HPDE6-E6E7 (cell line): Measurements from ENCODE around the gene EXT2.

Source experiments
- DNase-seq: peaks from one replicate; pipeline ENCODE4 v3.0.0; 2011; ENCODE audit warnings: missing footprints; ENCODE audit errors: extremely low spot score

EXT2 gene

DNA sequence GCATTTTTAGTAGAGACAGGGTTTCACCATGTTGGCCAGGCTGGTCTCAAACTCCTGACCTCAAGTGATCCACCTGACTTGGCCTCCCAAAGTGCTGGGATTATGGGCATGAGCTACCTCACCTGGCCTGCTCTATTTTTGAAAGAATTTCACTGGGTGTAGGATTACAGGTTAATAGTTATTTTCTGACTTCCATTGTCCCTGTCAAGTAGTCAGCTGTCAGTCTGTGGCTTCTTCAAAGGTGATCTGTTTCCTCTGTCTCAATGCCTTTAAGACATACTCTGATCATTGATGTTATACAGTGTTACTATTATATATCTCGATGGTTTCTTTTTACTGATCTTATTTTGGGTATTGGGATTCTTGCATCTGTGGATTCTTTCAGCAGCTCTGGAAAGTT is 10.1 kb upstream of the EXT2 start:
- no peak for DNase-seq

GRCh38 chr11:44088377-44088776 is 7.1 kb upstream of the EXT2 start:
- no peak for DNase-seq

DNA sequence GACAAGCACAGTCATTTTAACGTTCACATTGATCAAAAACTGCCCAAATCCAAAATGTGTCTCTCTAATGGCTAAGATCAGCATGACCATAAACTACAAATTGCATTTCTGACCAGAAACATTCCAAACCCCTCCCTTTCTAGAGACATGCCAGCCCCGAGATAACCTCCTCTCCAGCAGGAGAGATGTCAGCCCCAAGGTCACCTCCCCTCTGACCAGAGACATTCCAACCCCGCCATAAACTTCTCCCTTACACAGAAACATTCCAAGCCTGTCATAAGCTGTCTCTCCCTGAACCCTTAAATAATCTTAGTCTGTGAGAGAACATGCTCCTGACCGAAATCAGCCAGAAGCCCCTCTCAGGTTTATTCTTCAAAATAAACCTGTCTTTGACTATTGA is 6.6 kb upstream of the EXT2 start:
- no peak for DNase-seq

GRCh38 chr11:44090539-44090938 is 4.9 kb upstream of the EXT2 start:
- DNase-seq: no peak

GRCh38 chr11:44094260-44094868 is 1.1 kb upstream of the EXT2 start:
- peak; percentile 64 for DNase-seq

DNA sequence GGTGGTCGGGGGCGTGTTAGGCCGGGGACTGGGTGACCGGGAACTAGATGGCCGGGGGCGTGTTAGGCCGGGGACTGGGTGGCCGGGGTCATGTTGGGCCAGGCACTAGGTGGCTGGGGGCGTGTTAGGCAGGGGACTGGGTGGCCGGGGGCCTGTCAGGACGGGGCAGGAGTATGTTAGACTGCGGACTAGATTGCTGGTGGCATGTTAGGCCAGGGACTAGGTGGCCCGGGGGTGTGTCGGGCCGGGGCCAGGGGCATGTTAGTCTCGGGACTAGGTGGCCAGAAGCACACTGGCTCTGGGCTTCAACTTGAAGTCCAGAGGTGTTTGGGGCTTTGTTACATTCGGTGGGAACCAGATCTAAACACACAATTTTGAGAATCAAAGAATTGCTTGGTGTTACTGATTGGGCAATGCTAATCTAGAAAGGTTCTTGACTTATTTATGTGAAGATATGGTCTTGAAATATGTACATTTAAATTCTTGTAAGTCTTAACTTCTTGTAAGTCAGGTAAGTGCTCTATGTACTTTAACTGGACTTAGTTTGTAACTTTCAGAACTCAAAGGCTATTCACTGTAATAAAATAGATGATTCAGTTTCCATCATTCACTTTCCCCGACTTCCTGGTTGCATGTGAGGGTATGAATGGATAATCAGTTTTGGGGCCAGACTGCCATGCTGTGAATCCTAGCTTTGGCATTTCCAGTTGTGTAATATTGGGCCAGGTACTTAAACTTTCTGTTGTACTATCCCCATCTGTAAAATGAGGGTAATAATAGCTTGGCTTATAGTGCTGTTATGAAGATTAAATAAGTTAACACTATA is 1.1 kb downstream of the EXT2 start:
- DNase-seq: peak; percentile 46

- DNase-seq: peak; percentile 54
Measured at GRCh38 chr11:44097821-44098220, 2.3 kb downstream of the EXT2 start.

GRCh38 chr11:44101098-44101497 is 5.6 kb downstream of the EXT2 start:
- DNase-seq: no peak

GRCh38 chr11:44104481-44105294 is 9.2 kb downstream of the EXT2 start:
- no peak for DNase-seq

DNA sequence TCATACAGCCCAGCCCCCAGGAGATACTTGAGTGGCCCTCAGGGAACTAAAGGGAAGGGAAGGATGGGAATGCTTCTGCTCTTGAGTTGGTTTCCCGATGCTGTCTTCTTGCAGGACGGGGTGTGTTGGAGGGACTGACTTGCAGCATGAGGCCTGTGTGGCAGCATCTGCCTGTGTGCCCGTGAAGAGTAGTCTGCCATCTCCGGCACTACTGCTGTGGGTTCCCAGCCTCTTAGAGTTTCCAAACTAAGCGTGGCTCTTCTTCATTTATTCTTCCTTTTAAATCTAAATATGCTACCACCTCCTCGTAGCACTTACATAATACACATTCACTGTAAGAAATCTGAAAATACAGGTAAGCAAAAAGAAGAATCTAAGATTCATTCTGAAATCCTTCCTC is 12.8 kb downstream of the EXT2 start:
- DNase-seq: no peak

DNA sequence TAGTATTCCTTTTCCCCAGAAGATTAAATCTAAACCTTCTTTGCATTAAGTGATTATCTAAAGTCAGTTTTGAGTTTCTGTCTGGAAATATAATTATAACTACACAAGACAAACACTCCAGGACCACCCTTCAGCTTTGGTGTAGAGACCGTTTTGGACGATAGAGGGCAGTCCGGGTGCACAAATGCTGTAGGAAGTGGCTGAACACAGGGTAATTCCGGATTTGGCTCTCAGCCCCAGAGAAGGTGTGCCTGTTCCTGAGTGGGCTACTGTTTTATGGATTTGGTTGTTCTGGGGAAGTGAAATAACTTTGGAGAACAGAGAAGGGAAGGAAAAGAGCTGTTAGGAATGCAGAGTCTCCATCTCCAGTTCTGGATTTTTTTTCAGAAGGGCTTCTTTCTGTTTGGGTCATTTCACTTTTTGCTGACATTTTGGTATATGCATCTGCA is 14.8 kb downstream of the EXT2 start:
- peak; percentile 49 for DNase-seq

- DNase-seq: no peak
Measured at GRCh38 chr11:44112091-44112821, 16.8 kb downstream of the EXT2 start.

DNA sequence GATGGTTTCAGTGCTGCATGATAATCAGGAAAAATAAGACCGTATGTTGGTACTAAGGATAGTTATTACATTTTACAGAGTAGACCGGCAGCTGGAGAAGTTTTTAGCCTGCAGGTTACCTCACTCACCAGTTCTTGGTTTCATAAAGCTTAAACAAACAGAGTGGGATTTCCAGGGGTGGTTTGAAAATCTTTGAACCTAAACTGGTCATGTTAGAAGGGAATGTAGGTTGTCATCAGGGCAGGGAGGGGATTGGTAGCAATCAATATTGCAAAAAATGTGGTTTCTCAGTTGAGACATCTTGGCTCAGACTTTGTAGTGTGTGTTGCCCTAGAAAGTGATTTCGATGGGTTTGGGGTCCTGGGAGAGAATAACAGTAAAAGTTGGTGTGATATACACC is 17.5 kb downstream of the EXT2 start:
- no peak for DNase-seq

DNA sequence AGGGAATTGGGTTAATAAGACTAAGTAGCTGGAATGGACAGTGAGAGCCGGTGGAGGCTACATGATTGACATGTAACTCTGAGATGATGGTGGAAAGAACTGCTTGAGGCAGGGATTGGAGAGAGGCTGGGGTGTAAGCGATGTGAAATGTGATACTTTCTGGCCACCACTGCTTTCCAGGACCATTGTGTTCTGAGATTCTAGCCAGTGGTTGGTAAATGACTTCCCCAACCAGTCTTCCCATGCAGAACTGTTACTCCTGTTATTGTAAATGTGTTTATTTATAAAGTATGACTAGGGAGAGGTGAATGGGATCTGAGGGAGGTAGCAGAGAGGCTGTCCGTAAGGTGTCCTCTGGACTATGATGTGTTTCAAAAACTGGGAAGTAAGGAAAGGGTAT is 18.1 kb downstream of the EXT2 start:
- no peak for DNase-seq

DNA sequence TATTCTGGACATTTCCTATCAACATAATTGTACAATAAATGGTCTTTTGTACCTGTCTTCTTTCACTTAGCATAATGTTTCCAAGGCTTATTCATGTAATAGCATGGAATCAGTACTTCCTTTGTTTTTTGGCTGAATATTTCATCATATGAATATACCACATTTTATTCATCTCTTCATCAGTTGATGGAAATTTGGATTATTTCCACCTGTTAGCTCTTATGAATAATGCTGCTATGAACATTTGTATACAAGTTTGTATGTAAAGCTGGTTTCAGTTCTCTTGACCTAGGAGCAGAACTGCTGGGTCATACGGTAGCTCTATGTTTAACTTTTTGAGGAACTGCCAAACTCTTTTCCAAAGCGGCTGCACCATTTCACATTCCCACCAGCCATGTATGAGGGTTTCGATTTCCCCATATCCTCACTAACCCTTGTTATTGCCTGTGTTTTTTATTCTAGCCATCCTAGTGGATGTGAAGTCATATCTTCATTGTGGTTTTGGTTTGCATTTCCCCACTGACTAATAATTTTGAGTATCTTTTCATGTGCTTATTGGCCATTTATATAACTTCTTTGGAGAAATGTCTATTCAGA is 20.9 kb downstream of the EXT2 start:
- DNase-seq: no peak

DNA sequence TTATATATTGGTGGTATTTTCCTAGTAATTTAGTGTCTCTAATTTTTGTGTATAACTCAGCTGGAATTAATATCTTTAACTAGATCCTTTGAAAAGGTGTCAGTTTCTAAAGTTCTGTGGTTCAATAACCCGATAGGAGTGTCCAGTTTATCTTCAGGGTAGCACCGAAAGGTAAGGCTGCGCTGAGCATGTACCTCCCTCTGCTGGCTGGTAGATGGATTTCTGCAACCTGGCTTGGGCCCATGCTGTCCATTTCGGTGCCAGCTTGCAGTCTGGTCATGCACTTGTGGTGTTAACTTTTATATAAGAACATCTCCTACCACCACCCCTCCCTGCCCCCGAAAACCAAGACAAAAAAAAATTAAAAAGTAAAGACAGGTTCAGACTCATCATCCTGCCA is 24.7 kb downstream of the EXT2 start:
- DNase-seq: no peak

GRCh38 chr11:44125598-44125997 is 30.1 kb downstream of the EXT2 start:
- no peak for DNase-seq

DNA sequence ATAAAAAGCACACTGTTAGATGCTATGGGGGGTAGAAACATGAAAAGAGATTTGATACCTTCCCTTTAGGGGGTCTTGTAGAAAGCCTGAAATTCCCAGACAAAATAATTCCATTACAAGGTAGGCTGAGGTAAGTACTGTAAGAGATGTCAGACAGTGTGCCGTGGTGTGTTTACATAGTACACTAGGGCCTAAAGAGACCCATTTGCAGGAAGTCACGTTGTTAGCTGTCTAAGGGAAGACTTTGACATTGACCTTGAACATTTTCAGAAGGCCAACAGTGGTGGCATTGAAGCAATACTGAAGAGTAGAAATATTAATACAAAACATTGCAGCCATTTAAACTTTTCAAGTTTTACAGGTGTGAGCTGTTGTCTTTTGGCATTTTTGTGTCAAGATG is 30.8 kb downstream of the EXT2 start:
- DNase-seq: no peak

- DNase-seq: no peak
Measured at GRCh38 chr11:44127130-44127529, 31.7 kb downstream of the EXT2 start.

GRCh38 chr11:44128729-44129128 is 33.3 kb downstream of the EXT2 start:
- no peak for DNase-seq

DNA sequence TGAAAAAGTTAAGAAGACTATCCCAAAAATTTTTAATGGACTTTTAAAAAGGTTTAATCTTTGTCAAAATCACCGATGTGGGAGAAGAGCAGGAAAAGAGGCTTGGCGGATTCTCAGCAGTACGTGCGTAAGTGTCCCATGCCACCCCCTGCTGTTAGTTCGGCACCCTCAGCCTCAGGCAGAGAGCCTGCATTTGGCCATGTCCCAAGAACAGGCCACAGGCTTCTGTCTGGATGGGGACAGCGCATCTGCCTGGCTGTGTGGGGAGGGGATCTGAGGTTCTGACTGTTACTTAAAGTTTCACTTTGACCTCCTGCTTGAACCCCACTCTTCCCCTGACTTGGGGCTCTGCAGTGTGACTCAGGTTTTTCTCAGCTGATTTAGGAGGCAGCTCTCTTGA is 35.3 kb downstream of the EXT2 start:
- DNase-seq: no peak
